SK-N-DZ (cell line): Measurements from ENCODE around the gene MXRA5. TPM values are rescaled to one million over a fixed set of nuclear protein-coding genes. Genes with fewer than 3 reads are reported as not detected.
"Not testable (repeated sequence)": the region's sequence is repeated elsewhere in the genome, so short reads cannot be mapped to it uniquely, and the experiment has no call there.

Source experiments
- DNase-seq: peaks from one replicate; pipeline ENCODE4 v3.0.0-alpha.2; 2015; ENCODE audit warnings: low spot score
- polyA plus RNA-seq, 2 experiments: library from polyadenylated mRNA; depleted of rRNA; stranded (reverse); fragments of >200 nt; gene quantifications; 2 replicates each; pipeline ENCODE4 v1.2.3, GENCODE V29; 2014

MXRA5 gene
- polyA plus RNA-seq (2014; cell fraction: cytosol; rRNA removed) = 0.03 and 0.10 TPM in 2 replicates
- 0.02 and 0.18 TPM in 2 replicates for polyA plus RNA-seq (2014; cell fraction: nucleus; rRNA removed)

- no peak for DNase-seq
Measured at GRCh38 chrX:3346501-3347259, at the start of gene MXRA5. MXRA5 (minus strand) TSS chrX:3346652; CDS start chrX:3343833, 2,819 bp downstream.

- DNase-seq = no peak
Measured at GRCh38 chrX:3393581-3394111, 47.2 kb upstream of the MXRA5 start.

GRCh38 chrX:3393178-3393577, 46.7 kb upstream of the MXRA5 start:
- no peak for DNase-seq

DNA sequence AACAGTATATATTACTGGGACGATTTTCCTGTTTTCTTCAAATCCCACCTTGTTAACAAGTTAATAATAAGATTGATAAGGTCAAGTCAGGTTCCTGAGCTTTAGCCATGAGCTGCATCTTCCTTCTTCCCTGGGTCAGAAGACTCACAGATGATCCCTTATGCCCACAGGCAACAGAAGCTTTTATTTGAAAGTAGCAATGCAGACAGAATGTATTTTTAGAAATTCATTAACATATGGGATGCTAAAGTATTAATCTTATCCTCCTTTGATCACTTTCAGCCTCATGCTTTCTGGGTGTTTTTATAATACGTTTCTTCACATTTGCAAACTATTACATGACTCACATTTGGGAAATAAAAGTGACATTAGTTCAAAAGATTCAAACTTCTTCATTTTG, 42.0 kb upstream of the MXRA5 start:
- DNase-seq = no peak

GRCh38 chrX:3384327-3384726, 37.9 kb upstream of the MXRA5 start:
- no peak for DNase-seq

DNA sequence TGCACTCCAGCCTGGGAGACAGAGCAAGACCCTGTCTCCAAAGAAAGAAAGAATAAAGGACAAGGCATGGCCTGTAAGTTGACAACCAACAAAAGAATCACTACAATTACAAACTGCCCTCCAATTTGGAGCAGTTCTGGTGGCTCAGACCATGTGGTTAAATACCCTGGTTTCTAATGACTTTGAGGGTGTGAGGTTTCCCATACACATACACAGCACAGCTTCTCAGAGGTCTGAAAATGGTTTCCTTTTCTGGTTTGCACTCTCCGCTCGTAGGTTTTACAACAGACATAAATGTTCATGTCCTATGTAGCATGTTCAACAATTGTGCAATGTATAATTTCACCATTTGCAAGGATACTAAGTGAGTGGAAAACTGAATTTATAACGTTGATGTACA, 34.2 kb upstream of the MXRA5 start:
- DNase-seq = no peak

- no peak for DNase-seq
Measured at GRCh38 chrX:3379111-3379510, 32.7 kb upstream of the MXRA5 start.

DNA sequence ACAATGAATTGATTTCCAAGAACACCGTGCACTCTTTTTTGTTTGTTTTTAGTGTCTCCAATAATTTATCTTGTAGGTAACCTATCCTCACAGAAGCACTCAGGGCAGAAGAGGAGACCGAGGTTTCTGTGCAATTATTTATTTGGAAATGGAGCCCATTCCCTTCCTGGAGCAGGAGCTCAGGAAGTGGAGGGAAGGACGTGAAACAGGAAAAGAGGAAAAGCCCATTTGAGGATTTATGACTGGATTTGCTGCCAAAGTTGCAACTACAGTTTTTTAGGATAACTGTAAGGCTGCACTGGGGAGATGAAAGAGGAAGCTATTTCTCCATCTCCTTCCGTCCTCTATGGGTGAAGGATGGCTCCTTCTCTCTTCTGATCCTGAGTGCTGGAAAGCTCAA, 31.7 kb upstream of the MXRA5 start:
- no peak for DNase-seq

DNA sequence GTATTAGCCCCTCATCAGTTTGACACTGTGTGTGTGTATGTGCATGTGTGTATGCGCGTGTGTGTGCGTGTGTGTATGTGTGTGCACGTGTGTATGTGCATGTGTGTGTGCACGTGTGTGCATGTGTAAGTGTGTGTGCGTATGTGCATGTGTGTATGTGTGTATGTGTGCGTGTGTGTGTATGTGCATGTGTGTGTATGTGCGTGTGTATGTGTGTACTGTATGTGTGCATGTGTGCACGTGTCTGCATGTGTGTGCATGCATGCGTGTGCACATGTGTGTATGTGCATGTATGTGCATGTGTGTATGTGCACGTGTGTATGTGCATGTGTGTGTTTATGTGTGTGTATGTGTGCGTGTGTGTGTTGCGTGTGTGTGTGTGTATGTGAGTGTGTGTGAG, 31.1 kb upstream of the MXRA5 start:
- DNase-seq = no peak

GRCh38 chrX:3375878-3376508, 29.5 kb upstream of the MXRA5 start:
- not testable (repeated sequence) for DNase-seq

DNA sequence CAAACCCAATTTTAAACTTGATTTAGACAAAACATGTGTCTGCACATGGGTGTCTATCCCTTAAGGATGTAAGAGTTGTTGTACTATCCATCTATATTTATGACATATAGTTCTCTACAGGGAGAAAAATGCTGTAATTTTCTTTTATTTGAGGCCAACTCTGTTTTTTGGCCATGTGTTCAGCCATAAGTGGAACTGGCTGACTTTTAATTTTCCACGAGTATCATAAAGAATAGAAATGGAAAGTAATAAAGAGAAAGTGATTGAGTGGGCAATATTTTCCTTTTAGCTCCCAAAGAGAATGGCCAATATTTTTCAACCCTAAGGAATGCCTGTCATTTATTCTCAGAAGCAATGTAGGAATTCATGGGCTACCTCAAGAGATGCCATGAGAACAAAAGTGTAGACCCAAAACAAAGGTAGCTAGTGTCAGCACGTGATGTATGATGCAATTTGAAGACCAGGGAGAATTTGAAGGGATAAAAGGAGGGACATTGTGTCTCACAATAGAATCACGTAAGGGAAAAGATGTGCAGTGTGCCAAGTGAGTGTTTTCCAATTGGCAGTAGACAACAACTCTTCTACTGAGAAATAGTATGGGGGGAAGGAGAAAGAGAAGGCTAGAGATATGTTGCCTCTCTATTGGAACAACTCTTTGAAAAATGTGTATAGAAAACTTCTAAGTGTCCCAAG, 27.8 kb upstream of the MXRA5 start:
- no peak for DNase-seq

DNA sequence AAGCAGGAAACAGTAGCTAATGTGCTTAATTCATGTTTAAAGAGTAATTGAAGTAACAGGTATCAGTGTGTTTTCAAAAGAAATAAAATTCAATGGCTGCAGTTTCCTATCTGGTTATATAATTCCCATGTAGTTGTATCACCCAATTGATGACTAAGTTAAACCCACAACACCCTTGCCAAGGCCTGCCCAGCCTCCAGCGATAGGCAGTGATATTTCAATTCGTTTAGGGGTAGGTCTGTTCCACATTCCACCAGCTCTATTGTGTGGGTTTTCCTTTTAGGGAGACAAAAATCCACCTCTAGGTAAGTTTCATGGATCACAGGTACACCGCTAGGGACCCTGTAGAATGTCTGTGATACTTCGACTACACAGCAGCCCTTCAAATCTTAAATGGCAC, 24.7 kb upstream of the MXRA5 start:
- no peak for DNase-seq

DNA sequence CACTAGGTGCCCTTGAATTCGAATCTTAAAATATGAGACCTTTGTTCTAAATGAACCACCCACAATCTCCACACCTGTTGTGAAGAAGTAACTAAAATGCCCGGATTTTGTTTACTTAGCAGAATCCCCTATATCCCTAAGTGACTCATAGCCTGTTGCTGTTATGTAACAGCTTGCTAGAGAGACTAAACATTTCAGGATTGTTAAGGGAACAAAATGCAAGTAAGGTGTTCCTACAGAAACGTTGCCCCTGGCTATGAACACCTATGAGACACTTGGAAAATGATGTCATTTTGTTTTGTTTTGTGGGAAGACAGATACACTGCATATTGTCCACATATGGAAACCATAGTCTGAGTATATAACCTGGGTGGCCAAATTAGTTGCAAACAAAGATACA, 24.2 kb upstream of the MXRA5 start:
- DNase-seq = no peak

GRCh38 chrX:3362956-3363355, 16.5 kb upstream of the MXRA5 start:
- DNase-seq = no peak

DNA sequence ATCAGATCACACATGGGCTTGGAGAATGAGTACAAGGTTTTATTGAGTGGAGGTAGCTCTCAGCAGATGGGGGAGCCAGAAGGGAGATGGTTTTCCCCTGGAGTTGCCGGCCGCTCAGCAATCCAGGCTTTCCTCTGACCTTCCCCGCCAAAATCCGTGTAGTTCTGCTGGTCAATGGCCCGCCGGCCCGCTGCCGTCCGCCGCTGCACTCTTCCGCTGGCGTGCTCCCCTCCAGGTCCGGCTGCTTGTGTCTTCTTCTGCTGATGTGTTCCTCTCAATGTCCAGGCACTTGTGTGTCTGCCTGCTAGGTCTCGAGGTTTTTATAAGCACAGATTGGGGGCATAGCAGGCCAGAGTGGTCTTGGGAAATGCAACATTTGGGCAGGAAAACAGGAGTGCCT, 14.4 kb upstream of the MXRA5 start:
- DNase-seq = no peak

GRCh38 chrX:3352741-3353140, 6.3 kb upstream of the MXRA5 start:
- DNase-seq = not testable (repeated sequence)

GRCh38 chrX:3351276-3351675, 4.8 kb upstream of the MXRA5 start:
- no peak for DNase-seq

- no peak for DNase-seq
Measured at GRCh38 chrX:3348191-3348590, 1.7 kb upstream of the MXRA5 start.

- no peak for DNase-seq
Measured at GRCh38 chrX:3345281-3346191, 916 bp downstream of the MXRA5 start.

GRCh38 chrX:3343569-3343968, 2.9 kb downstream of the MXRA5 start:
- not testable (repeated sequence) for DNase-seq

DNA sequence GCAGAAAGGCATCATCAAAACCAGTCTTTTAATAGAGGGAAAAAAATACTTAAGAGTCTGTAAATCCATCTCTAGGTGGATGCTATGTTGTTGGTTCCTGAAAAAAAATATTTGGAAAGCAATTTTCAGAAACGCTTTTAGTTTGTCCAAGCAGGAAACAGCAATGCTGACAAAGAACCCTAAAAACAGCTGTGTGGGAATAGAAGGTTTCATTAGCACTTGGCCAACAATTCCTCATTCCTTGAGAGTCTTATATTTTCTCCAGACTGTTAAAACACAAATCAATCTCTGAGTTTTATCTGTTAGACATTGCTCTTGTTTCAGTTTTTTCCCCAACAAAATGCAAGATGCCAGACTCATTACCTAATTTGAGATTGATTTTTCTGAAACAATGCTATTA, 6.4 kb downstream of the MXRA5 start:
- DNase-seq = no peak
